SHP77 treated with DMSO at 0.1 percent for 48 hours (cell line): Measurements from ENCODE around the gene SLC2A13.
A peak's percentile ranks its signal among the peaks of the same experiment; 100 is the strongest.
"Not testable (repeated sequence)": the region's sequence is repeated elsewhere in the genome, so short reads cannot be mapped to it uniquely, and the experiment has no call there.

ENCODE experiments used
- DNase-seq: peaks from one replicate; lab custom pipeline; 2025; lab: John Stamatoyannopoulos, UW

Gene SLC2A13

DNA sequence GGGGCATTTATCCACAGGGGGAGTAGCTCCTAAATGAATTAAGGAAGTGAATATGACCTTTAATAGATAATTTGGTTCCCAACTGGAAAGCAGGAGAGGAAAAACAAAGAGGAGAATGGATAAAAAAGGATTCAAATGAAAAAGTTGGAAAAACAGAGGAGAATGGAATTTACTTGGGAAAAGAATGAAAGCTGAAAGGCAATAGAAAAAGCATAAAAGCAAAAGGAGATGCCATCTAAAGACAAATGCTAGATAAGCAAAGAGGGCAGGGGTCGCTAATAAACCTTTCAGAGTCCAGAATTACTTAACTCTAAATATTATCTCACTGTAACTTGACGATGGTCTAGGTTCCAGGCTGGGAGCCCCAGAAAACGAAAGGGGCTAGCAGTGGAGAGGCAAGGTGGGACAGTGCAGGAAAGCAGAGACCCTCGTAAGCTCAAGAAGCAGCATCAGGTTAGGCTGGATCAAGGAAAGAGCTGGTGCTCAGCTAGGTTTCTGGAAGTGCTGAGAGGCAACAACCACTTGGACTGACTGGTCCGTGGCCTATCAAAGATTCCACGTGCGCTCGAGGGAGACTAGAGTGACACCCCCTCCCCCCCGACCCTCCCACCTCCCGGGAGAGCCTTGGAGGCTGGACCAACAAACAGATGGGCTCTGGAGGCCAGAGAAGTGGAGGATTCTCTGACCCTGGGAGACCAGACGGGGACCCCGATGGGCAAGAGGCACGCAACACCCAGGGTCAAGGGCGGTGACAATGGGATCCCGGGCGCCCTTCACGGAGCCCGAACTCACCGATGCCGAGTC is 1.2 kb downstream of the SLC2A13 start:
- no peak for DNase-seq

DNA sequence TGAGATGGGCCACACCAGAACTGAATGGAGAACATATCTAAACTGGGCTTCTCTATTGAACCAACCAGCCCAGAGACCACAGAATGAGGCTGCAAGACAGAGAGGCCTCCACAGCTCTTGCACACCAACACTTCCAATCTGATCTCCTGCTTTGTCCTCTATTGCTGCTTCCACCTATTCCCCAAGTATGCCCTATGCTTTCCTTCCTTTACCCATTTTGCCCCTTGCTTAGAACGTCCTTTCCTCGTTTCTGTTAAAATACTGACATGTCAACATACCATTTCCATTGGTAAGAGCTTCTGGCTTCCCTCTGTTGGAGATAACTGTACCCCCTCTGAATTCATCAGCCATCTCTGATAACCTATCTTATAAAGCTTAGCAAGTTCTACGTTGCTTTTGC is 2.8 kb downstream of the SLC2A13 start:
- DNase-seq = no peak

DNA sequence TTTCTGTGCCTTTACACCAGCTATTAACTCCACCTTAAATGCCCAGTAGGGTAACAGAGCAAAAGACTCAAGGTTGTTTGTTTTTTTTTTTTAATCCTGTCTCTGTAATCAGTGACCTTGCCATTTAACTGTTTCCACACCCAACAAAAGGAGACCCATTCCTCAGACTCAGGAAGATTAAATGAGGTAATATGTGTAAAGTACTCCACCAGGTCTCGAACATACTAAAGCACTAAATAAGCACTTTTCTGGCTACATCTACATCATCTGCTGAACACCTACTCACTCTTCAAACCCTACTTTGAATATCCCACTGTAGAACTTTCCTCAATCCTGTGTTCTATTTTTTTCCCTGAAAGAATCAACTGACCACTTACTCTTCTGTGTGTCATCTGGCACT is 4.1 kb downstream of the SLC2A13 start:
- DNase-seq = no peak

DNA sequence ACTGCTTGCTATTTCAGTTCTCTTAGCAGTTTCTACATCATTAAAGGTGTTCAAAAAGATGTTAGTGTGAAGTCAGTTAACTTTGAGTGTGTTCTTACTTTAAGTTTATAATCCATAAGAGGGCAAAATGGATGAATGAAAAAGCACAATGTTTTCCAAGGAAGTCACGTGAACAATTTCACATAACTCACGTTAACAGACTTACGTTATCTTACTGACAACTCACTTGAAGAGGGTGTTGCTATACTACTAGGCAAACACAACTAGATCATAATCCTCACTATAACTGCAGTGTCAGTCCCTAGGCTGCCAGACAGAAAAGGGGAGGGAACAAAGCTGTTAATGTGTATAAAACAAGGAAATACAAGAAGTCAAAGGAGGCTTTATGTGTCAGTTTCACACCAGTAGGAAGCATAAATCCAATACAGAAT is 6.4 kb downstream of the SLC2A13 start:
- DNase-seq = no peak

DNA sequence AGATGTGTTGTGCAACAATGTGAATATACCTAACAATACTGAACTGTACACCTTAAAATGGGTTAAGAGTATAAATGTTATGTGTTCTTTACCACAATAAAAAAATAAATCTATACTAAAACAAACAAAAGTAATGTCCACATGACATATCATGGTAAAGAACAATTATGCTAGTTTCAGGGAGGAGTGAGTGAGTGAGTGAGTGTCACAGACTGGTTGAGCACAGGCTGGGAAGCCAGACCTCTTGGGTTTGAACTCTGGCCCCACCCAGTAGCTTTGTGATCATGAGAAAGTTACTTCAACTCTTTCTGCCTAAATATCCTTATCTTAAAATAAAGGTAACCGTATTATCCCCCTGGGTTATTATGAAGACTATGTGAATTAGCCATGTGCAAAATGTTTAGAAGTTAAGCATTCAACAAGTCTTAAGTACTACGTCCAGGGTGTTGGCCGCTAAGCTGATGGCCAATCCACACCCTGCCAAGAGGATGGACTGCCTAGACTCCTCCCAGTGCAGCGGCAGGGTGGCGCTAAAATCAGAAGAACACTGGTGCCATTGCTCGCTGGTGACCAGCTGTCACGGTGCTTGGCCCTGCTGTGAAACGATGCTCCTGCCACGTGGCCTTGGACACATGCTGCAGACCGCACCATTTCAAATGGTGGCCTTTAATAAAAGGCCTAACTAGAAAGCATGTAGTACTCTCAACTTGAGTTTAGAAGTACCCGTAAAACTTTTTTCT is 7.3 kb downstream of the SLC2A13 start:
- DNase-seq = no peak

DNA sequence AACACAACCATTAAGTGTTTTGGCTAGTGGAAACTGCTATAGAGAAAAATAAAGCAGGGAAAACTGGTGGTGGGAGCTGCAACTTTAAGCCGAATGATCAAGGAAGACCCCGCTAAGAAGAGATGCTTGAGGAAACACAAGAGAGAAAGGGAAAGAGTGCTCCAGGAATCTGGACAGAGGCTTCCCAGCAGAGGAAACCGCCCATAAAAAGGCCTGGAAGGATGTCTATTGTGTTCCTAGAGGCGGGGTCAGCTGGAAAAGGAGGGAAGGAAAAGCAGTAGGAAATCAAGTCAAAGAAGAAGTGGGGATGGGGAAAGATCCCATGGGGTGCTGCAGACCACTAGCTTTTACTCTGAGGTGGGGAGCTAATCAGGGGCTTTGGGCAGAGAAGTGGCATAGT is 12.4 kb downstream of the SLC2A13 start:
- DNase-seq = no peak

DNA sequence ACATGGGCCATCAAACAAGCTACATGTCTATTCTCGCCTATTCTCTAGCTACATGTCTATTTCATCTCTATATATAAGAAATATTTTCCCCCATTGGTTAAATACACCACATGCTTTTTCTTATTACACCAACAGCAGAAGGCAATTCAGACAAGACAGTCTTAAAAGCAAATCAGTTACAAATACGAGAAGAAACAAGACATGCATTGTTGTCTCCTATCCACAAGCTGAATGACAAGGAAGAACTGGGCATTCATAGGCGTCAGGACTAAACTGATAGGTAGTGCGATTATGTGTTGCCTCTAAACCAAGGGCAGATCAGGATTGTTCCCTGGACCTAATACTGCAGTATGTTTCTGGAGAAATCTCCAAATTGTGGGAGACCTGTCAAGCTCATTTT is 19.4 kb downstream of the SLC2A13 start:
- DNase-seq = no peak

DNA sequence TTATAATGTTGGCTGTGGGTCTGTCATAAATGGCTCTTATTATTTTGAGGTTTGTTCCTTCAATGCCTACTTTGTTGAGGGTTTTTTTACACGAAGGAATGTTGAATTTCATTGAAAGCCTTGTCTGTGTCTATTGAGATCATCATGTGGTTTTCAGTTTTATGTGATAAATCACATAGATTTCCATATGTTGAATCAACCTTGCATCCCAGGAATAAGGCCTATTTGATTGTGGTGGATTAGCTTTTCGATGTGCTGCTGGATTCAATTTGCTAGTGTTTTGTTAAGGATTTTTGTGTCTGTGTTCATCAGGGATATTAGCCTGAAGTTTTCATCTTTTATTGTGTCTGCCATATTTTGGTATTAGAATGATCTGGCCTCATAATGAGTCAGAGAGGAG is 27.6 kb downstream of the SLC2A13 start:
- no peak for DNase-seq

DNA sequence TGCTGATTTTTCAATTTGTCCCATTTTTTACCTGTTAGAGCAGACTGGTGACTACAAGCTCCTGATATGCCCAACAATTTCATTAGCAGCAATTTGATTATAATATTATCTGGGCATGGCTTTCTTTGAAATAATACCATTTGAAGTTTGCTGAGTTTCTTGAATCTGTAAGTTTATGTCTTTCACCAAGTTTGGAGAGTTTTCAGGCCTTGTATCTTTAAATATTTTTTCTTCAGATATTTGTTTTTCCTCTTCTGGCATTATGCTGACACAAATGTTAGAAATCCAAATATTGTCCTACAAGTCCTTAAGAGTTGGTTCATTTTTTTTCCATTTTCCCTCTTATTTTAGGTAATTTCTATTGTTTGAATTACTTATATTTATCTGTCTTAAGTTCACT is 30.4 kb downstream of the SLC2A13 start:
- no peak for DNase-seq

DNA sequence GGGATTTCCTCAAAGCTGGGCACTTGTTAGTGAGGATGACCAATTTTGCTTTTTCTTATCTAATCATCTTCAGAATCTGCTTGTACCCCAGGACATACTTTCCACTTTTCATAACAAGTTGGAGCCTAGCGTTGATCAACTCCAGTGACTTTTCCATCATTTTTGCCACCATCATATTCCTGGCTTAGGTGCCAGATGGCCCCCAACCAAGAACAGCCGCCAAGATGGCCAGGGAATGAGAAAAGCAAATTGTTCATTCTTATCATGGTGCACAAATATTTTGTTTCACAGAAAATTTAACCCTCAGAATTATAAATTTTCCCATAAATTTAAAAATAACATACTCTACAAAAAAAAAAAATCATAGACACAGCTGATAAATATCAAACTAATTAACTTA is 37.5 kb downstream of the SLC2A13 start:
- no peak for DNase-seq

DNA sequence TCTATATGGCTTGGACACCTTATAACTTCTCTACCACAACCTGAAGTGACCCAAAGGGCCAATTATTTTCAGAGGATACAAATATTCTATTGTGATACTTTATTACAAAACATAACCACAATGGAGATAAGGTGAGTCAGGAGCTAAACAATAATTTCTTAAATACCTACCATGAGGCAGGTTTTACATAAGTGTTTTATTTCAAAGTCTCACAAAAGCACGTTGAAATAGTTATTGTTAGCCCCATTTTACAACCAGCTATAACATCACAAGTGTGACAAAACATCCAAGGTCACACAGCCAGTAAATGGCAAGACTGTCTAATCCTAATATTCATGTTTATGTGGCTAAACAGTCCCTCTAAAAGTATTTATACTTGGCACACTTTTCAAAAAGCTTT is 40.2 kb downstream of the SLC2A13 start:
- DNase-seq = no peak

DNA sequence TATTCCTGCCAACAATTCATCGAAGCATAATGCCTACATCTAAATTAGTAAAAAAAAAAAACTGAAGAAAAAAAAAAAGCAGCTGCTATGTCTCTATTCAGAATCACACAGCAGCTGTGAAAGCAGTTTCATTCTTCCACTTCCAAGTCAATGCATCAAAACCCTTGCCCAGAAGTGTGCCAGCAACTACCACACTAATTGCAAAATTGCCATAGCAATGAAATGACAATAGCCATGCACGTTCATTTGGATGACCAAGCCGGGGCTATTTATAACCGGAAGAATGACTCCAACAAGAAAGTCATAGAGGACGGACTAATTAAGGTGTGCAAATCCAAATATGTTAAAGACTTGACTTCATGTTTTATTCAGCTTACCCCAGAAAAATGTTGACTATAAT is 42.5 kb downstream of the SLC2A13 start:
- peak; percentile 54 for DNase-seq

DNA sequence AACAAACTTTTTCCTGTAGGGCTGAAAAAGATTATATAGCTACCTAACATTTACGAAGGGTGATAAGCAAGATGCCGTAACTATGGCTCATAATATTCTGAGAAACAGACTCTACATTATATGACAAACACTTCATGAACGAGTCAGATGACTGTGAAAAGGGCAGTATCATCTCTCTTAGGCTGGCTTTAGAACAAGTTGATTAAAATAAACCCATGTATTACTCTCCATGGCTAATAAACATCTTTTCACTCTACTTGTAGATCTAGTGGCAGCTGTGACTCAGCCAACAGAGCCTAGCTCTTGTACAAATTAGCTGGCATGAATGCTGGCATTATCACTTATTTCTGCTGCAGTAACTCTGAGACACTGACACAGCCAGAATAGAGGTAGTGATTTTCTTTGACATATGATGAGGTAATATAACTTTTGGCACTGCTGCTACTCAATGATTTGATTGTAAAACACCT is 47.1 kb downstream of the SLC2A13 start:
- no peak for DNase-seq

DNA sequence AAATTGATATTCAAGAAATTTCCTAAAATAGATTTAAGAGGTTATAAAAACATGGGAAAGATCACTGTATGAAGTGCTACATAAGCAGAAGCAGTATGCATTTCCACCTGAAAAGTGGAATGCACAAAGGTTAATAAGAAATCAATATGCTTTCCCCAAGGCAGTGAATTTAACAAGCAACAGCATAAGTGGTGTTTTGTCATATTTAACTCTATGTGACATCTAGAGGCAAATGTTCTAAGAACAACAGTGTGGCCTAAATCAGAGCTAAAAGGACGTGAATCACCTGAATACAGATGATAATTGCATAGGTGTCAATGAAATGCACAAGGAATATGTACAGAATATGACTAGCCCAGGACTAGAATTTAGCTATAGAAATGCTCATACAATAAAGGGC is 49.5 kb downstream of the SLC2A13 start:
- no peak for DNase-seq

DNA sequence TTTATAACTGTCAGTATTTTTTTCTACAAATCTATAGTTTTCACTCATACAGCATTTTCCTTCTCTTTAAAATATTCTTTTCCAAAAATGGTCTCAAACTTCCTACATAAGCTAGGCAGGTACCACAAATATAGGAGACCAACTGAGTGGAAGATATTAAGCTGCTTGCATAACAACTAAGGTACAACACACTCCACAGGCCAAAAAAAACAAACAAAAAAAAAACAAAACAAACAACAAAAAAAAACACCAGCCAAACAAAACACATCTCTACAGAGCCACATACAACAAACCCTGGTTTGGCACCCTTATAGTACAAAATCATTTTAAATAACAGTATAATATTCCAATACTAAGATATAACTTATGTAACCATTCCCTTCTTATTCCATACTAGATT is 50.1 kb downstream of the SLC2A13 start:
- no peak for DNase-seq

DNA sequence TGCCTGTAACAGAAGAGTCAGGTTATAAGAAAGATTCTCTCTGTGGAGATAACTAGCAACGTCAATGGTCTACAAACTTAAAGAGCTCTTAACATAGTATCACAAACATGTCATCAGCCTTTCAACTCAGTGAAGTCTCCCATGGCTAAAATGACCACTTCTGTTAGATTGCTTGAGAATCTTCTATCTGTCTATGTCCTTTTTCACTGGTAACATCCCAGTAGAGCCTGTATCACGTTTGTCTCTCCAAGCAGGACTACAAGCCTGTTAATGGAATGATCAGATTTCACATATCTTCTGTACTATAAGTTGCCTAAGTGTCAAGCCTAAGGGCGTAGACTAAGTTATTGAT is 50.7 kb downstream of the SLC2A13 start:
- DNase-seq = no peak

DNA sequence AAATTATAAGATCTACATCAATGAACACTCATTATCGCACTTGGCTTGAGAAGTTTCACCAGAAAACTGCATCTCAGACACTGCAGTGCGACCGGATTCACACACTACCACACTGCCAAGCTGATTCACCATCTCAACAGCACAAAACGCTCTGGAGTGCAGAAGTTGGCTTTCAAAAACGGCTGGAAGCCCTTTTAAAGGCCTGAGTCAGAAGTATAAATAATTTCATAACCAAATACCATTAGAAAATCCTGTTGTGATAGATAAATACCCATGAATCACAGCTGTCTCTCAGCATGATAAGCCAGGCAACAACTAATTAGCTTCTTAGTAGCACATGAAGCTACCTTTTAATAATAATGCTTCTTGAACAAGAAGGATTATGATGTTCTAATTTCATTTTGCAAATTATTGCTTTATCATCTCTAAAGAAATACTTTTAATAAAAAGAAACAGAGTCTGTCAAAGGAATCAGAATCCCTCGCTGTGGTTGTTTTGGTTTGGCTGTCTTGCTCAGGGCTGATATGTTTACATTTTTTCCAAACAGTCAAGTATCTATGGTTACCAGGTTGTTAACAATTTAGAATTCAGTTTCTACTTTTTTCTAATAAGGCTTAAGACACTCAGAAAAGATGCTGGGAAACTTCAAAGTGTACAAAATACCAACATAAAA is 51.2 kb downstream of the SLC2A13 start:
- no peak for DNase-seq

DNA sequence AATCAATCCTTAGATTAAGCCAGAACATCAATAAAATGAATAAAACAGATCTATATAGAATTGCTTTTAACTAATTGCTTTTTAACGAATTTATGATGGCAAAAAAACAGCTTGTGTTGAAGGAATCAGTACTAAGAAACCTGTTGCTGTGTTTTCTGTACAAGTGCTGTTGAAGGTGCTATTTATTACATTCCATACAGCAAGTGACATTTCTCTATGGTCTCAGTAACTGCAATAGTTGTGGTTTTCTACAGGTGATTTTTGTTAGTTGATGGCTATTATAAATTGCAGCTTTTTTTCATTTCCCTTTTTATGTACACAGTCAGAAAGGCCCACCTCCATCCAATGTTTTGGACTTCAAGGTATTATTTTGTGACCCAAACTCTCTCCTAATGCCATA is 56.6 kb downstream of the SLC2A13 start:
- DNase-seq = no peak

DNA sequence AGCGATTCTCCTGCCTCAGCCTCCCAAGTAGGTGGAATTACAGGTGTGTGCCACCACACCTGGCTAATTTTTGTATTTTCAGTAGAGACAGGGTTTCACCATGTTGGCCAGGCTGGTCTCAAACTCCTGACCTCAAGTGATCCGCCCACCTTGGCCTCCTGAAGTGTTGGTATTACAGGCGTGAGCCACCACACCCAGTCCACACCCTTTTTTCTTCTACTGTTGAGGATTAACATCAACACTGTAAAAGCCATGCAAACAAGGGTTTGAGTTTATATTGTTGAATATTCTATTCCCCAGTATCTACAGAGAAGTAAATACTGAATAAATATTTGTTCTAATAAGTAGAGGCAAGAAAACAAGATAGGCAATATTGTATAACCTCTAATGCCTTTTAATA is 58.9 kb downstream of the SLC2A13 start:
- not testable (repeated sequence) for DNase-seq

DNA sequence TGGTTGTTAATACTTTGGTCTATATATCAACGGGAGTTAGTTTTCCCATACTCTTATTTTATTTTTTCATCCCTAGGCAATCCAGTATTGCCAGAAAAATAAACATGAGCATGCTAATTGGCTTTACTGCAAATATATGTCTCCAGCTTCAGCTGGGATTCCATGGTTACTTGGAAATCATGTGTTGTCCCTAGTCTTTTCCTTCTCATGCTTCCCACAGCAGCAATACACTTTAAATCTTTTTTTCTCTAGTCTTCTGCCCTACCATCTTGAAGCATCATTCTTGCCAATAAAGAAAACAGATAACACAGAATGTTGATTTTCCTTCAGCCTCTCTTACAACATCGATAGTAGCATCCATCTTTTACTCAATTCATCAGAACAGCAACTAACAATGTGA is 60.2 kb downstream of the SLC2A13 start:
- no peak for DNase-seq

DNA sequence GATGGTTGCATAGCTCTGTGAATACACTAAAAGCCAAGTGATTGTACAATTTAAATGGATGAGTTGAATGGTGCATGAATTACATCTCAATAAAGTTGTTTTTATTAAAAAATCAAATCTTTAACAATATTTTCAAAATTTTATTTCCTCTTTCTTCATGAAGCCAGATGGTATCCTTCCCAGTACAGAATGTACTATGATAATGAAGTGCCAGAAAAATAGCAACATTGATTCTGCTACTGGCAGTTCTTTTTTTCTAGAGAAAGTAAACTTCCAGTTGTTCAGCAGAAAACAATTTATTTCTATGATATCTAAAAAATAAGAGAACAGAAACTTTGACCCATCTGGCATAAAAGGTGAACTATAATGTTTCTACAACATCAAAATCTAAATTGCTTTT is 61.5 kb downstream of the SLC2A13 start:
- no peak for DNase-seq

DNA sequence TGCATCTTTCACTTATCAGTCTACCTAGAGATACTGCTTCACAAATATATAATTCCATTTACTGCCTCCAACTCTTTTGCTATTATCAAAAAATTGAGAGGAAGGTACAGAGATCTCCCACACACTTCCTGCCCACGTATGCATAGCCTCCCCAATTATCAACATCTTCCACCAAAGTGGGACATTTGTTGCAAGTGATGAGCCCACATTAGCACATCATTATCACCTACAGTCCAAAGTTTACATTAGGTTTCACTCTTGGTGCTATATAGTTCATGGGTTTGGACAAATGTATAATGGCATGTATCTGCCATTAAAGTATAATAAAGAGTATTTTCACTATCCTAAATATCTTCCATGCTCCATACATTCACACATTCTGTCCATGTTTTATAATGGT is 66.3 kb downstream of the SLC2A13 start:
- DNase-seq = no peak

DNA sequence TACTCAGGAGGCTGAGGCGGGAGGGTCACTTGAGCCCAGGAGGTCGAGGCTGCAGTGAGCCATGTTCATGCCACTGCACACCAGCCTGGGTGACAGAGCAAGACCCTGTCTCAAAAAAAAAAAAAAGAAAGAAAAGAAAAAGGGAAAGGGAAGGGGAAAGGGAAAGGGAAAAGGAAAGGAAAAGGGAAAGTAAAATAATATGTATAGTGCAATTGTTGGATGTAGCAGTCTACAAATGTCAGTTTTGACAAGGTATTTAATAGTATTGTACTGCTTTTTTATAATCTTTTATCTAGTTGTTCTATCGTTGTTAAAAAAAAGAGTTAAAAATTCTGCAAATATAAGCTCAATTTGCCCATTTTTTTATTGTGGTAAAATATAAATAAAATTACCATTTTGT is 67.3 kb downstream of the SLC2A13 start:
- no peak for DNase-seq
